ENCODE data around the gene PRELID1. TPM values are rescaled to one million over a fixed set of nuclear protein-coding genes. Genes with fewer than 3 reads are reported as not detected.

The PRELID1 gene
- total RNA-seq, 1 experiment from 2014 or later: 201 TPM

- Mint-ChIP-seq H3K4me3 (ENCODE audit: unreplicated experiment) (no peak overlapping the region), H3K27me3 (ENCODE audit: insufficient read depth, unreplicated experiment) (no peaks in the 10 kb centered on the region), H3K27ac (ENCODE audit: unreplicated experiment) (no peak overlapping the region), H3K4me1 (ENCODE audit: low read depth, unreplicated experiment) (no peaks in the 10 kb centered on the region), H3K9me3 (ENCODE audit: unreplicated experiment) (no peaks in the 10 kb centered on the region), H3K36me3 (ENCODE audit: insufficient read depth, unreplicated experiment) (peaks cover 68% of the 10 kb centered on the region)
- ChIA-PET POLR2A (no interaction called here), CTCF (interaction anchor here (0.6 kb wide), 1 partner anchor 114 kb away, joined by 3 read pairs; no protein-coding TSS in a partner anchor)
- Histone ChIP-seq H3K27me3 (replicated peaks; ENCODE audit: control insufficient read depth, insufficient read depth, low read length) (no peaks in the 10 kb centered on the region), H3K9me3 (no peaks in the 10 kb centered on the region), H3K4me3 (ENCODE audit: low read depth, low read length) (no peak overlapping the region), H3K4me1 (no peaks in the 10 kb centered on the region), H3K36me3 (ENCODE audit: control insufficient read depth, insufficient read depth, low read length) (peaks cover 3% of the 10 kb centered on the region)
- DNase-seq: no peak
- TF ChIP-seq, protein P1, sequence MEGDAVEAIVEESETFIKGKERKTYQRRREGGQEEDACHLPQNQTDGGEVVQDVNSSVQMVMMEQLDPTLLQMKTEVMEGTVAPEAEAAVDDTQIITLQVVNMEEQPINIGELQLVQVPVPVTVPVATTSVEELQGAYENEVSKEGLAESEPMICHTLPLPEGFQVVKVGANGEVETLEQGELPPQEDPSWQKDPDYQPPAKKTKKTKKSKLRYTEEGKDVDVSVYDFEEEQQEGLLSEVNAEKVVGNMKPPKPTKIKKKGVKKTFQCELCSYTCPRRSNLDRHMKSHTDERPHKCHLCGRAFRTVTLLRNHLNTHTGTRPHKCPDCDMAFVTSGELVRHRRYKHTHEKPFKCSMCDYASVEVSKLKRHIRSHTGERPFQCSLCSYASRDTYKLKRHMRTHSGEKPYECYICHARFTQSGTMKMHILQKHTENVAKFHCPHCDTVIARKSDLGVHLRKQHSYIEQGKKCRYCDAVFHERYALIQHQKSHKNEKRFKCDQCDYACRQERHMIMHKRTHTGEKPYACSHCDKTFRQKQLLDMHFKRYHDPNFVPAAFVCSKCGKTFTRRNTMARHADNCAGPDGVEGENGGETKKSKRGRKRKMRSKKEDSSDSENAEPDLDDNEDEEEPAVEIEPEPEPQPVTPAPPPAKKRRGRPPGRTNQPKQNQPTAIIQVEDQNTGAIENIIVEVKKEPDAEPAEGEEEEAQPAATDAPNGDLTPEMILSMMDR (IDR thresholded peaks at IDR 0.05; ENCODE audit: insufficient read depth in 1 of 2, low read depth in 1 of 2, low read length in 1 of 2, severe bottlenecking in 1 of 2, unreplicated experiment in 1 of 2): no peak
- intact Hi-C loops (cut with micrococcal nuclease; ENCODE audit: unreplicated experiment): no loop called here
- no TSS peak for BruUV-seq (replicated peaks)
These were observed 26.7 kb upstream of the PRELID1 start for GRCh38 chr5:177276886-177277285.

DNA sequence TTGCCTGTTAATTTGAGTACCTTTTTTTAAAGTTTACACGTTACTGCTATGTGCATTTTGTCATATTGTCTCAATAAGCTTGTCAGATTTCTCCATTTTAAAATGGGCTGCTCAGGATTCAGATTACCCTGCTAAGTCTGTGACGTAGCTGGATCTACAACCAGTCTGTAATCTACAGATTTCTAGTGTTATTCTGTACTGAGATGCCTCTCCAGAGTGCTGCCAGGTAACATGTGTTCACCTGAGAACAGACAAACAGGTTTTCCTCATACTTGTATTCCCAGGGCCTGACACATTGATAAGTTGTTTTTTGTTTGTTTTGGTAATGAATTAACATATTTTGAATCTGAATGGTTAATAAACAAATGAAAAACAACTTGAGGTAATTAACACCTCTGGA is 15.4 kb upstream of the PRELID1 start:
- no peak overlapping the region for H3K4me3 ChIP-seq (ENCODE audit: low read depth, low read length)
- Mint-ChIP-seq H3K9me3 (ENCODE audit: unreplicated experiment) (no peaks in the 10 kb centered on the region), H3K36me3 (ENCODE audit: insufficient read depth, unreplicated experiment) (peaks cover 44% of the 10 kb centered on the region), H3K4me1 (ENCODE audit: low read depth, unreplicated experiment) (no peaks in the 10 kb centered on the region), H3K27ac (ENCODE audit: unreplicated experiment) (no peak overlapping the region), H3K4me3 (ENCODE audit: unreplicated experiment) (no peak overlapping the region), H3K27me3 (ENCODE audit: insufficient read depth, unreplicated experiment) (no peaks in the 10 kb centered on the region)
- TF ChIP-seq, protein P1 (IDR thresholded peaks at IDR 0.05; ENCODE audit: insufficient read depth in 1 of 2, low read depth in 1 of 2, low read length in 1 of 2, severe bottlenecking in 1 of 2, unreplicated experiment in 1 of 2): no peak
- BruUV-seq (replicated peaks): no TSS peak
- H3K27me3 ChIP-seq (replicated peaks; ENCODE audit: control insufficient read depth, insufficient read depth, low read length): no peaks in the 10 kb centered on the region
- ChIA-PET POLR2A (no interaction called here), CTCF (no interaction called here)
- no peaks in the 10 kb centered on the region for H3K9me3 ChIP-seq
- no peak for DNase-seq
- H3K4me1 ChIP-seq: no peaks in the 10 kb centered on the region
- intact Hi-C loops (cut with micrococcal nuclease; ENCODE audit: unreplicated experiment): no loop called here
- no peaks in the 10 kb centered on the region; the same call in none of the 2 replicates for H3K36me3 ChIP-seq (ENCODE audit: control insufficient read depth, insufficient read depth, low read length)

DNA sequence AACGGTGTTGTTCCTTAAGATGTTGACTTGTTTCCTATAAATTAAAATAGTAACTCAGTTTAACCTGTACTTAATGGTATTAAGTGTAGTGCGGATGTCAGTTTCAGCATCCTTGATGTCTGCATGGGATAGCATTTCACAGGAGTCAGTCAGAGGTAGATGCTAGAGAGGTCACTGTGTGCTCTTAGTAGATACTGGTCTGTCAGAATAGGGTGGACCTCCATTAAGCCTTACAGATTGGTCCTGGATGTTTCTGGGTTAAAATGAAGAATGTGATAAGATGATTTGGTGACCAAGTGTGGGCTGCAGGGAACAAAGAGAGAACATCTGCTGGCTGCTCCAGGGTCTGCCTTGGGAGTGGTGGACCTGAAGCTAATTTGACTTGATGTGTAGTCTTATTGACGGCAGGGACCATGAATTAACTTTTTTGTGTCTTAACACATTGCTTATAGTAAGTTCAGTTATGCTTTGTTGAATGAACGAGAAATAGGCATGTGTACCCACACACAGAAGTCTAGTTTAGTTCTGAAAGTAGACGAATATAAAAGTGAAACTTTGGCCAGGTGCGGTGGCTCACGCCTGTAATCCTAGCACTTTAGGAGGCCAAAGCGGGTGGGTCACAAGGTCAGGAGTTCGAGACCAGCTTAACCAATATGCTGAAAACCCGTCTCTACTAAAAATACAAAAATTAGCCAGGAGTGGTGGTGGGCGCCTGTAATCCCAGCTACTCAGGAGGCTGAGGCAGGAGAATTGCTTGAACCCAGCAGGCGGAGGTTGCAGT is 12.6 kb upstream of the PRELID1 start:
- BruUV-seq (replicated peaks): no TSS peak
- ChIA-PET POLR2A (no interaction called here), CTCF (no interaction called here)
- H3K4me1 ChIP-seq: no peaks in the 10 kb centered on the region
- Mint-ChIP-seq H3K36me3 (ENCODE audit: insufficient read depth, unreplicated experiment) (peaks cover 49% of the 10 kb centered on the region), H3K27ac (ENCODE audit: unreplicated experiment) (no peak overlapping the region), H3K27me3 (ENCODE audit: insufficient read depth, unreplicated experiment) (no peaks in the 10 kb centered on the region), H3K4me3 (ENCODE audit: unreplicated experiment) (no peak overlapping the region), H3K9me3 (ENCODE audit: unreplicated experiment) (no peaks in the 10 kb centered on the region), H3K4me1 (ENCODE audit: low read depth, unreplicated experiment) (no peaks in the 10 kb centered on the region)
- intact Hi-C loops (cut with micrococcal nuclease; ENCODE audit: unreplicated experiment): no loop called here
- TF ChIP-seq, protein P1 (IDR thresholded peaks at IDR 0.05; ENCODE audit: insufficient read depth in 1 of 2, low read depth in 1 of 2, low read length in 1 of 2, severe bottlenecking in 1 of 2, unreplicated experiment in 1 of 2): no peak
- no peak for DNase-seq
- H3K9me3 ChIP-seq: no peaks in the 10 kb centered on the region
- H3K36me3 ChIP-seq (ENCODE audit: control insufficient read depth, insufficient read depth, low read length): peaks cover 7% of the 10 kb centered on the region
- H3K4me3 ChIP-seq (ENCODE audit: low read depth, low read length): no peak overlapping the region
- H3K27me3 ChIP-seq (replicated peaks; ENCODE audit: control insufficient read depth, insufficient read depth, low read length): no peaks in the 10 kb centered on the region

Data from Caco-2 (cell line).